ENCODE measurements around the gene MME.
"Not testable (repeated sequence)": the region's sequence is repeated elsewhere in the genome, so short reads cannot be mapped to it uniquely, and the experiment has no call there.

MME gene

GRCh38 chr3:155194973-155195957 is 115.1 kb downstream of the MME start:
- DNase-seq (ENCODE audit: low read depth) = no peak

DNA sequence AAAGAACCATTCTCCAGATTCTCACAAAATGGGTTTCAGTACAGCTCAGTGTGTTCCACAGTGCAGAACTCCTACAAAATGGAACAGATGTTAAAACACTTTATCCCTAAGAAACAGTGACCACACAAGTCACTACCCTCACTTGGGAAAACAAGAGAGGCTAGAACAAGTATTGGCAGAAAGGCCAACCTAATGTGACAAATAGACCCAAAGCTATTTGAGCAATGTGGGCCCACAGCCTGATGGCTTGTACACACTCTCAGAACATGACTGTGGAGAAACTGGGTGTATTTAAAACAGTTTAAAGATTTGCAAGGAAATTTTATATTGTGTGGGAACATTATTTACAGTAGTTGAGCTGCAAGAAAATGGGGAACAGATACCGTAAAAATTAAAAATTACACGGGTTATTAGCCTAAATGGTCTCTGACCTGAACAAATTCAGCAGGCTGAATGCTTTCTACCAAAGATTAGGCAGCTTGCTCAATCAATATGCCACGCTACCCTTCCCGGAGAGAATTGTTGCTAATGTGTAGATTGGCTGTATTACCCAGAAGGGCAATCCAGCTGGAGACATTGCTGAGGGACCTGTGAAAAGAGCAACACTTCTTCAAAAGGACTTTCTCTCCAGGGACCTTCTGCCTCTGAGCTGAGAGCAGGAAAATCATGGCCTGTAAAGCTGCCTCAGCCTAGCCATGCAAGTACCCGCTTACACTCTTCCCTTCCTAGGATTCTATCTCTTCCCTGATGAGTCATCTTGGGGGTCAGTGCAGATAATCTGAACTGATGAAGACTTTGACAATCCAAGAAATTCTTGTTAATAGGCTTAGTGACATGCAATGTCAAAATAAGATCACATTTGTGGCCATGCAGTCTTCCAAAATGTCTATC is 116.3 kb downstream of the MME start:
- no peak for DNase-seq (ENCODE audit: low read depth)

DNA sequence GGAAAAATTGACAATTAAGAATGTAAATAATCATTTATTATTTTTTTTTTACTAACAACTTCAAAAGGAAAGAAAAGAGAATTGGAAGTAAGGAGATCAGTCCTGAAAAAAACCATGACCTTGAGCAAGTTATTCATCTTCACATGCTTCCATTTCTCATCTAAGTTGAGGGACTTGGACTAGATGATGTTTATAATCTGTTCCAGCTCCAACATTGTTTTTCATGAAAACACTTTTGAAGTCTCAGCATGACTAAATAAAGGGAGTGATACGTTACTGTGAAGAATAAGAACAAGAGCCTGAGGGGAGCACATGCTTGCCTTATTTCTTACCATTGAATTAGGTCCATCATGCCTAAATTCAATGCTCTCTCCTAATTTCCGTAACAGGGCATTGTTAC is 117.7 kb downstream of the MME start:
- no peak for DNase-seq (ENCODE audit: low read depth)

DNA sequence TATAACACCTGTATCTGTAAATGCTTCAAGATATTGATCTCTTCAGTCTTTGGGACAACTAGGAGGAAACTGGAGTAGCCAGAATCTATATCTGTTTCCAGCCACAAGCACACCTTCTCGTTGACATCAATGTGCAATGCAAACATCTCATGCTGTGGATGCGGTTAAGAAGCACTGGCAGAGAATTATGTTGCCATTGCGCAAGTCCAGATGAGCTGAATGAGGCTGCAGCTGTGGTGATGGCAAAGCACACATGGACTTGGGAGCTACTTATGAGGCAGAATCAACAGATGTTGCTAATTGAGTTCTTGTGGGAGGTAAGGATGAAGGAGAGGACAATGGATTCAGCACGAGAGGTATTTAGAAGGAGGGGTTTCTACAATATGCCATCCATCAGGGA is 122.5 kb downstream of the MME start:
- no peak for DNase-seq (ENCODE audit: low read depth)

DNA sequence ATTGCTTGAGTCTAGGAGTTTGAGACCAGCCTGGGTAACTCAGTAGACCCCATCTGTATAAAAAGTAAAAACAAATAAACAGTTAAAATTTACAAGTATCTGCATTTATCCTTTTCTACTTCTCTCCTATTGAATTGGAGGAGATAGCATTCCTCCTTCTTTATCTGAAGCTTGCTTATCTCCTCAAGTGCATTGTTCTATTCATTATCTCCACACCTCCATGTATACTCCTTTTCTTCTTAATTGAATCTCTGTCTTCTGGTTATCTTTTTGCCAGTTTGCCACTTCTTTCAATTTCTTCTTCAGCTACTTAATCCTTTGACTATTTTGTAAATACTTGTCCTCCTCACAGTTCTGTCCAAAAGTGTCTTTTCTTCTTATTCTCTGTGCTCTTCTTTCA is 124.7 kb downstream of the MME start:
- DNase-seq (ENCODE audit: low read depth) = no peak

- DNase-seq (ENCODE audit: low read depth) = no peak
Observed at GRCh38 chr3:155208183-155208800, 128.2 kb downstream of the MME start.

- no peak for DNase-seq (ENCODE audit: low read depth)
Observed at GRCh38 chr3:155210736-155211135, 130.6 kb downstream of the MME start.

DNA sequence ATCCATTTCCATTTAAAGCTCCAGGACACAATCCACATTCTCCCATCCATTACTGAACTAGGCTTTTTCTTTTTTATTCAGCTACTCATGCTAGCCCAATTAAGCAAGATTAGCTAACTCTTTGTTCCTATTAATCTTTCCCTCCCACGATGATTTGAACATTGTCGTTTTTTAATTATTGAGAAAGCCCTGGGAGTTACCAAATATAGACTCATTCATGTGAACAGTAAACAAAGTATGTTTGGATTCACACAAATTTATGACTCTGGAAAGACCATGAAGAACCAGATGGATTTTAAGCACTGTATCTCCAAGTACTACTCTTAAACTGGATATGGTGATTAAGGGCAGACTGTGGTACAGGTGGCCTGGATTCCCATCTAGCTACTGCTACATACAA is 131.1 kb downstream of the MME start:
- no peak for DNase-seq (ENCODE audit: low read depth)

- DNase-seq (ENCODE audit: low read depth) = no peak
Observed at GRCh38 chr3:155211940-155212339, 131.8 kb downstream of the MME start.

- not testable (repeated sequence) for DNase-seq (ENCODE audit: low read depth)
Observed at GRCh38 chr3:155216007-155216406, 135.9 kb downstream of the MME start.

DNA sequence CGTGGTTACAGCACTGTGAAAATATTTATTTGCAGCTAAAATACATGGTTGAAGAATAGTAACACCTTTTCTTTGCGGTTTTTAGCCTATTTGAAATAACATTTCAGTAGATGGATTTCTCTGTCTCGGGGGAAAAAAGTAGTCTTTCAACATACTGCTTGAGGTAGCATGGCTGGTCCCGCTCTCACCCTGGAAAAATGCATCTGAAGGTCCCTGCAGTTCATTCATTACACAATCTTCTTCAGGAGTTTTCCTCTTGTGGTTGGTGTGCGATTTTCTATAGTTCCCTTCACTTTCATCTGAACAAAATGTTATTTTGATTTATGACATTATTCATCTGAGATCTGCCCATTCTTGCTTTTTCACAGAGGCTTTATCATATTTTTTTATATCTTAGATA is 137.5 kb downstream of the MME start:
- DNase-seq (ENCODE audit: low read depth) = no peak

GRCh38 chr3:155218462-155218861 is 138.3 kb downstream of the MME start:
- DNase-seq (ENCODE audit: low read depth) = no peak

- DNase-seq (ENCODE audit: low read depth) = no peak
Observed at GRCh38 chr3:155219106-155219505, 139.0 kb downstream of the MME start.

GRCh38 chr3:155225417-155225816 is 145.3 kb downstream of the MME start:
- DNase-seq (ENCODE audit: low read depth) = no peak

DNA sequence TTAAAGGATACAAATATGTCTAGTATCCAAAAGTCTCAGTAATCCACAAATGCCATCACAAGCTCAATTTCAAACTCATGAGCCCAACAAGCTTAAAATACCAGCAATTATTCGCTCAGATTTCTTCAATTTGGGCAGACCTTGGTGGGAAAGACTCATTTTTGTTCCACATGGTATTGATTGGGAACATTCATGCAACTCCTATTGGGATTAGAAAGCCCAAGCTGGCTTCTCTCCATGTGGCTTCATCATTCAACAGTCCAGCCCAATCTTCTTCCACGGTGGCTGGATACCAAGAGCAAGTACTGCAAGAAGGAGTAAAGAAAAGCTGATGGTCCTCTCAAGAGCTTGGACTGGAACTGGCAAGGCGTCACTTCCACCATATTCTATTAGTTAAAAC is 147.0 kb downstream of the MME start:
- DNase-seq (ENCODE audit: low read depth) = no peak

GRCh38 chr3:155228676-155229075 is 148.6 kb downstream of the MME start:
- no peak for DNase-seq (ENCODE audit: low read depth)

DNA sequence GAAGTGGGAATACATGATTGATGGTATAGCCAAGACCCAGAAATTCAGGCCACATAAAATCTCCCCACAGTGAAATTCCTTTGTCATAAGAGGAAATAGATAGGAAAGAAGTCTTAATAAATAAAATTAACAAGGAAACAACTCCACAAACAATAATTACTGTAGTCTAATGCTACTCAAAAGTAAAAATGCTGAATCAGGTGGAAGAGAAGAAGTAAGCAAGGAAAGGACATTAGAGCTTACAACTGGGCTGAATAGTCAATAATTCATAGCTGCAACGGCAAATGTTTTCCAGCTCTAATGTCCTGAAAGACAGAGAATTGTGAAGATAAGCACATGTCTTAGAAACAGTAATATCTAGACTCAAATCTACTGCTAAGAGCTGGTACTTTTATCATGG is 149.0 kb downstream of the MME start:
- DNase-seq (ENCODE audit: low read depth) = no peak

GRCh38 chr3:155230382-155230781 is 150.3 kb downstream of the MME start:
- no peak for DNase-seq (ENCODE audit: low read depth)

GRCh38 chr3:155231792-155232191 is 151.7 kb downstream of the MME start:
- DNase-seq (ENCODE audit: low read depth) = no peak

GRCh38 chr3:155232605-155233004 is 152.5 kb downstream of the MME start:
- DNase-seq (ENCODE audit: low read depth) = no peak

DNA sequence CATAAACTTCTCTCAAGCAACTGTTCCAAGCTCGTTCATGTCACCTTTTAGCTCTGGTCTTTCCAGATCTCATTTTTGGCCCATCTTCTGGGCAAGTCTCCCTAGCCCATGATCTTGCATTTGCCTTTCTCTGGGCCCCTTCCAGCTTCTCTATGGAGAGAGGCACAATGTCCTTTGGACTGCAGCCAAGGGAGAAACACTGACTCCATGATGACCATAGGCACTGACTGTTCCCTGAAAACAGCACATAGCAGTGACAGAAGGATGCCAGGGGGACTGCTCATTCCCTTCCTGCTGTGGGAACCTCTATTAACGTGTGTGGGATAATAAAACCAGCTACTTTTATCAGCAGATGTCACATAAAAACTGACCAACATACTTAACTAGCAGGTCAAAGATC is 153.1 kb downstream of the MME start:
- no peak for DNase-seq (ENCODE audit: low read depth)
